WTC11 (cell line): ENCODE data around the gene PCYOX1L. TPM values are rescaled to one million over a fixed set of nuclear protein-coding genes. Genes with fewer than 3 reads are reported as not detected.

Experiments
- ATAC-seq: fragments of 200-7000 bp; cut with Tn5 transposase; 2 replicates; pipeline ENCODE4 v1.10.0; 2021; ENCODE audit warnings: mild to moderate bottlenecking, moderate library complexity
- CTCF ChIA-PET: fragments of 300-600 bp; sonication (Branson Sonifier 250); formaldehyde crosslinking; loops from one replicate; lab custom pipeline; 2021; ENCODE audit warnings: antibody characterized with exemption; lab: Charles Lee
- POLR2A ChIA-PET: fragments of 350-600 bp; sonication (Branson Sonifier 250); formaldehyde crosslinking; loops from one replicate; lab custom pipeline; 2021; ENCODE audit warnings: antibody characterized with exemption; lab: Charles Lee
- DNase-seq: peaks from one replicate; pipeline ENCODE4 v3.0.0; 2021; ENCODE audit warnings: low spot score
- H3K27ac Mint-ChIP-seq: 2 replicates; pipeline ENCODE4 v1.8.0; 2021; ENCODE audit warnings: mixed read lengths
- H3K27me3 Mint-ChIP-seq: 2 replicates; pipeline ENCODE4 v1.8.0; 2021; ENCODE audit warnings: low read depth, mild to moderate bottlenecking, moderate library complexity, mixed read lengths
- H3K36me3 Mint-ChIP-seq: 2 replicates; pipeline ENCODE4 v1.8.0; 2021; ENCODE audit warnings: mixed read lengths
- H3K4me1 Mint-ChIP-seq: 2 replicates; pipeline ENCODE4 v1.8.0; 2022; ENCODE audit warnings: mixed read lengths
- H3K4me3 Mint-ChIP-seq: 2 replicates; pipeline ENCODE4 v1.8.0; 2021; ENCODE audit warnings: mild to moderate bottlenecking, moderate library complexity, mixed read lengths
- H3K9me3 Mint-ChIP-seq: 2 replicates; pipeline ENCODE4 v1.8.0; 2021; ENCODE audit warnings: mixed read lengths
- EMX1 ChIP-seq: fragments of 250-450 bp; sonication (Bioruptor Pico); IDR thresholded peaks from 2 replicates; pipeline ENCODE4 v1.8.0; 2021; ENCODE audit warnings: mild to moderate bottlenecking
- ESRRA ChIP-seq: sonication (generic); formaldehyde crosslinking; IDR thresholded peaks from 2 replicates; pipeline ENCODE4 v1.8.1; 2022; ENCODE audit warnings: mild to moderate bottlenecking, missing genetic modification reagents, borderline replicate concordance
- FOXJ3 ChIP-seq: sonication (generic); formaldehyde crosslinking; IDR thresholded peaks from 2 replicates; pipeline ENCODE4 v1.9.0; 2021; ENCODE audit warnings: missing genetic modification reagents, mild to moderate bottlenecking, borderline replicate concordance
- GABPB1 ChIP-seq: sonication (generic); formaldehyde crosslinking; IDR thresholded peaks from 2 replicates; pipeline ENCODE4 v1.8.1; 2023; ENCODE audit warnings: mild to moderate bottlenecking, missing genetic modification reagents
- GTF2I ChIP-seq: fragments of 250-450 bp; sonication (Bioruptor Pico); conservative IDR thresholded peaks from 2 replicates; pipeline ENCODE4 v1.4.0; 2021; ENCODE audit warnings: mild to moderate bottlenecking
- KAT7 ChIP-seq: sonication (generic); formaldehyde crosslinking; IDR thresholded peaks from 2 replicates; pipeline ENCODE4 v1.8.1; 2023; ENCODE audit warnings: missing genetic modification reagents, mild to moderate bottlenecking, borderline replicate concordance
- NR2C2 ChIP-seq: sonication (generic); formaldehyde crosslinking; IDR thresholded peaks from 2 replicates; pipeline ENCODE4 v1.8.0; 2022; ENCODE audit warnings: mild to moderate bottlenecking, missing genetic modification reagents
- OVOL2 ChIP-seq: fragments of 250-450 bp; sonication (Bioruptor Pico); IDR thresholded peaks from 2 replicates; pipeline ENCODE4 v1.9.0; 2021; ENCODE audit warnings: mild to moderate bottlenecking, borderline replicate concordance
- SMAD3 ChIP-seq: sonication (generic); formaldehyde crosslinking; IDR thresholded peaks from 2 replicates; pipeline ENCODE4 v1.8.0; 2022; ENCODE audit warnings: missing genetic modification reagents, mild to moderate bottlenecking, borderline replicate concordance
- TEAD1 ChIP-seq: sonication (generic); formaldehyde crosslinking; IDR thresholded peaks from 2 replicates; pipeline ENCODE4 v1.8.0; 2022; ENCODE audit warnings: mild to moderate bottlenecking, missing genetic modification reagents
- ZNF121 ChIP-seq: sonication (generic); formaldehyde crosslinking; IDR thresholded peaks from 2 replicates; pipeline ENCODE4 v1.8.0; 2023; ENCODE audit warnings: missing genetic modification reagents
- ZNF219 ChIP-seq: sonication (generic); formaldehyde crosslinking; IDR thresholded peaks from 2 replicates; pipeline ENCODE4 v1.8.0; 2023; ENCODE audit warnings: missing genetic modification reagents, mild to moderate bottlenecking, borderline replicate concordance
- ZNF232 ChIP-seq: sonication (generic); formaldehyde crosslinking; IDR thresholded peaks from 2 replicates; pipeline ENCODE4 v1.8.0; 2022; ENCODE audit warnings: mild to moderate bottlenecking, missing genetic modification reagents
- ZNF317 ChIP-seq: sonication (generic); formaldehyde crosslinking; IDR thresholded peaks from 2 replicates; pipeline ENCODE4 v1.8.1; 2023; ENCODE audit warnings: low read depth, mild to moderate bottlenecking, moderate library complexity, missing genetic modification reagents, borderline replicate concordance
- ZNF396 ChIP-seq: fragments of 250-450 bp; sonication (Bioruptor Pico); IDR thresholded peaks from 2 replicates; pipeline ENCODE4 v1.8.0; 2021; ENCODE audit warnings: mild to moderate bottlenecking, moderate library complexity, borderline replicate concordance
- total RNA-seq: library from RNA; stranded (reverse); gene quantifications from 3 replicates; pipeline ENCODE4 v1.2.3, GENCODE V29; 2021
- TF ChIP-seq, protein P1 (sequence below): fragments of 250-450 bp; sonication (Bioruptor Pico); IDR thresholded peaks from 2 replicates; pipeline ENCODE4 v1.9.0; 2021; ENCODE audit warnings: mild to moderate bottlenecking, borderline replicate concordance
- TF ChIP-seq, protein P2 (sequence below): sonication (generic); formaldehyde crosslinking; conservative IDR thresholded peaks from 2 replicates; pipeline ENCODE4 v1.8.1; 2022; ENCODE audit warnings: mild to moderate bottlenecking, missing genetic modification reagents
- TF ChIP-seq, protein P3 (sequence below): fragments of 200-600 bp; IDR thresholded peaks from 2 replicates; pipeline ENCODE4 v1.8.0; 2022; ENCODE audit warnings: antibody characterized with exemption

PCYOX1L gene
- total RNA-seq, 1 experiment from 2014 or later: 8.1 TPM

DNA sequence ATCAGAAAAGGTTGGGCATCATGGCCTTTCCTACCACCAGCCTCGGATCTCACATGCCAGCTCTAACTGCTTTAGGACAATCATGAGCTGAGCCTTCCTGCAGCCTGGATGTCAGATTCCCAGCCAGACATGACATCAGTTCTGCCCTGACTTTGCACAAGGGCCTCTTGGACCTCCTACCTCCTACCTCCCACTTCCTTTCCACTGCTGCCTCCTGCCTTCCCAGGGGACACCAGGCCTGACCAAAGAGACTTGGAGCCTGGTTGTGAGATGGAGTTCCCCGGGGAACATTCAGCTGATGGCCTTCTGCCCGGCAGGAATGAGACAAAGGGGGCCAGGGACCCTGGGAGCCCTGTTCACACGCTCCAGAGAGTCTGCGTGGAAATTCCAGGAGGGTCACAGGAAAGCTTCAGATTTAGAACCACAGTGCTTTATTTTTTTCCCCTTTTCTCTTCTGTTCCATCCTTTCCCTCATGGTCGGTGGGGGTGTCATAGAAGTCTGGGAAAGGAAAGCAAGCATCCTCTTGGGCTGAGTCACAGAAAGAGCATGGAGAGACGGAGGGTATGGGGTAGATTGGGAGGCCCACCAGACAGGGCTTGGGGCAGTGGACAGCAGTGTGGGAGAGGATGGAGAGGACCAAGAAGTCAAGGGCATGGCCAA lies 56.7 kb downstream of the PCYOX1L start:
- Mint-ChIP-seq H3K9me3 (no peaks in the 10 kb centered on the region), H3K27me3 (no peaks in the 10 kb centered on the region), H3K4me1 (peaks cover 22% of the 10 kb centered on the region), H3K4me3 (no peak overlapping the region), H3K27ac (no peak overlapping the region), H3K36me3 (no peaks in the 10 kb centered on the region)
- TF ChIP-seq SMAD3 (CRISPR knock-in tag) (no peak), KAT7 (CRISPR knock-in tag) (no peak), ZNF219 (CRISPR knock-in tag) (no peak)
- TF ChIP-seq, protein P1, sequence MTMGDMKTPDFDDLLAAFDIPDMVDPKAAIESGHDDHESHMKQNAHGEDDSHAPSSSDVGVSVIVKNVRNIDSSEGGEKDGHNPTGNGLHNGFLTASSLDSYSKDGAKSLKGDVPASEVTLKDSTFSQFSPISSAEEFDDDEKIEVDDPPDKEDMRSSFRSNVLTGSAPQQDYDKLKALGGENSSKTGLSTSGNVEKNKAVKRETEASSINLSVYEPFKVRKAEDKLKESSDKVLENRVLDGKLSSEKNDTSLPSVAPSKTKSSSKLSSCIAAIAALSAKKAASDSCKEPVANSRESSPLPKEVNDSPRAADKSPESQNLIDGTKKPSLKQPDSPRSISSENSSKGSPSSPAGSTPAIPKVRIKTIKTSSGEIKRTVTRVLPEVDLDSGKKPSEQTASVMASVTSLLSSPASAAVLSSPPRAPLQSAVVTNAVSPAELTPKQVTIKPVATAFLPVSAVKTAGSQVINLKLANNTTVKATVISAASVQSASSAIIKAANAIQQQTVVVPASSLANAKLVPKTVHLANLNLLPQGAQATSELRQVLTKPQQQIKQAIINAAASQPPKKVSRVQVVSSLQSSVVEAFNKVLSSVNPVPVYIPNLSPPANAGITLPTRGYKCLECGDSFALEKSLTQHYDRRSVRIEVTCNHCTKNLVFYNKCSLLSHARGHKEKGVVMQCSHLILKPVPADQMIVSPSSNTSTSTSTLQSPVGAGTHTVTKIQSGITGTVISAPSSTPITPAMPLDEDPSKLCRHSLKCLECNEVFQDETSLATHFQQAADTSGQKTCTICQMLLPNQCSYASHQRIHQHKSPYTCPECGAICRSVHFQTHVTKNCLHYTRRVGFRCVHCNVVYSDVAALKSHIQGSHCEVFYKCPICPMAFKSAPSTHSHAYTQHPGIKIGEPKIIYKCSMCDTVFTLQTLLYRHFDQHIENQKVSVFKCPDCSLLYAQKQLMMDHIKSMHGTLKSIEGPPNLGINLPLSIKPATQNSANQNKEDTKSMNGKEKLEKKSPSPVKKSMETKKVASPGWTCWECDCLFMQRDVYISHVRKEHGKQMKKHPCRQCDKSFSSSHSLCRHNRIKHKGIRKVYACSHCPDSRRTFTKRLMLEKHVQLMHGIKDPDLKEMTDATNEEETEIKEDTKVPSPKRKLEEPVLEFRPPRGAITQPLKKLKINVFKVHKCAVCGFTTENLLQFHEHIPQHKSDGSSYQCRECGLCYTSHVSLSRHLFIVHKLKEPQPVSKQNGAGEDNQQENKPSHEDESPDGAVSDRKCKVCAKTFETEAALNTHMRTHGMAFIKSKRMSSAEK: no peak
- TF ChIP-seq, protein P2, sequence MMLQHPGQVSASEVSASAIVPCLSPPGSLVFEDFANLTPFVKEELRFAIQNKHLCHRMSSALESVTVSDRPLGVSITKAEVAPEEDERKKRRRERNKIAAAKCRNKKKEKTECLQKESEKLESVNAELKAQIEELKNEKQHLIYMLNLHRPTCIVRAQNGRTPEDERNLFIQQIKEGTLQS (CRISPR knock-in tag): no peak
- DNase-seq (no peak), ATAC-seq (no peak)
- ChIA-PET CTCF (interaction anchor here (1.4 kb wide), 1 partner anchor 28 kb away, joined by 4 read pairs; no protein-coding TSS in a partner anchor), POLR2A (no interaction called here)

DNA sequence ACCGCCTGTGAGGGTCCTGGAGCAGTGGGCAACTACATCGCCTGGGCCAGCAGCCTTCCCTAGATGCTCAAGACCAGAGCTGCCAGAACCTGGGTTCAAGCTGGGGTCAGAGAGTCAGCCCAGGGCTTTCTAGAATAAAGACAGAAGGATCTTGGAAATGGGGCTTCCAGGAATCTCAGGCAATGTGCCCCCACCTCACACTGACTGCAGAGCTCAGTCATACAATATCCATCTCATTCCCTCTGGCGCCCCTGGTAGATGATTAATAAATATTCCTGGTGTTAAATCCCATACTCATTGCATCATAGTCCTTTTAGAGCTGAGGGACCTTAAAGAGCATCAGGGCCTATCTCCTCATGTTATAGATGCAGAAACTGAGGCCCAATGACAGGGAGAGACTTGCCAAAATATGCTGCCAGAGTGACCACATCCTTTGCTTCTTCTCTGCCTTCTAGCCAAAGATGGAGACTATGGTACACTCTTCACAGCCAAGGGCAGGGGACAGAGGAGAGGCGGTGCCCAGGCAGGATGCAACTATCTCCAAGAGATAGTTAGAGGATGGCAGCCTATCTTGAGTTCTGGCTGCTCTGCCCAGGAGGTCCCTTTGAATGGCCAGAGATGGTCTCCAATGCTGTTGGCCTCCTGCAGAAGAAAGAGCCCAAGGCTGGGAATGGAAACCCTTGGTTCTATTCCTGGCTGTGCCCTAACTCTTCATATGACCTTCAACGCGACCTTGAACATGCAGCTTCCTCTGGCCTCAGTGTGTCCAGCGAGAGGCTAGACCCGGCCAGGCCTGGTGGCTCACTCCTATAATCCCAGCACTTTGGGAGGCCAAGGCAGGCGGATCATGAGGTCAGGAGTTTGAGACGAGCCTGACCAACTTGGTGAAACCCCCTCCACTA lies 57.5 kb downstream of the PCYOX1L start:
- ChIA-PET CTCF (no interaction called here), POLR2A (no interaction called here)
- no peak for DNase-seq

DNA sequence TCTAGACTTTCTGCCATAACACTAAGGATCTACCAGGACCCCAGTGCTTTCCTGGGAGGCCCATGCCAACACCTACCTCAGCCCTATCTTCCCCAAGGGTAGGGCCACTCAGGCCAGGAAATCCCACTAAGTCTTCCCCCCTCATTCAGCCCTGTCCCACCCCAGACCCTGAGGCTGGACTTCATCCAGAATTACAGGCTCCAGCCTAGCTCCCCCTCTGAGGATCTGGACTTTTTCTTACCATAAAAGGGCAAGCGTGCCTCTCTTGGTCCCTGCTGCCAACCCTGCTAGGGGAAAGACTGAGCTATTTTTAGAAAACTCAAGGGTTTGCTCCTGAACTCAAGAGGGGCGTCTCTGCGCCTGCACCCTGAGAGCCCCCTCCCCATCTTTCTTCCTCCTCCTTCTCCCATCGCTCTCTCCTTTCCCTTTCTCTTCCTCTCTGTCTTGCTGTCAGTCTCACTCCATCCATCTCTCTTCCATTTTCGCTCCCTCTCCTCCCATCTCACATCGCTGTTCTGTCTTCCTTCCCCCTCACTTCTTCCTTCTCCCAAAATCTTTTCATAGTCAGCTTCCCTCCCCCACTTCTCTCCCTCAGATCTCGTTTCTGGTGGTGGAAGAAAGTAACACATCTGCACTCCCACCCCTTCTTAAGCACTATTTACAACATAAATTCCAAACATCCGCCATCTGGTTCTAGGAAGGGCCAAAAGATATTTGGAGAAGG lies 59.3 kb downstream of the PCYOX1L start:
- no peak overlapping the region for H3K4me3 Mint-ChIP-seq
- ChIA-PET CTCF (interaction anchor here (1.2 to 1.8 kb wide), 3 partner anchors 11 to 45 kb away, joined by 3 to 8 read pairs (median 5); no protein-coding TSS in a partner anchor), POLR2A (no interaction called here)
- peak overlapping the region; percentile 45; the same call in 1 of the 2 replicates for H3K27ac Mint-ChIP-seq
- ATAC-seq (peak; percentile 38), DNase-seq (no peak)
- no peaks in the 10 kb centered on the region for H3K9me3 Mint-ChIP-seq
- H3K36me3 Mint-ChIP-seq: no peaks in the 10 kb centered on the region
- no peaks in the 10 kb centered on the region for H3K27me3 Mint-ChIP-seq
- TF ChIP-seq OVOL2 (CRISPR knock-in tag) (no peak), NR2C2 (CRISPR knock-in tag) (no peak), ZNF232 (CRISPR knock-in tag) (no peak), FOXJ3 (CRISPR knock-in tag) (no peak), EMX1 (CRISPR knock-in tag) (no peak), ZNF121 (CRISPR knock-in tag) (no peak), ZNF317 (CRISPR knock-in tag) (no peak), ESRRA (CRISPR knock-in tag) (no peak), GTF2I (no peak), TEAD1 (no peak)
- TF ChIP-seq, protein P3, sequence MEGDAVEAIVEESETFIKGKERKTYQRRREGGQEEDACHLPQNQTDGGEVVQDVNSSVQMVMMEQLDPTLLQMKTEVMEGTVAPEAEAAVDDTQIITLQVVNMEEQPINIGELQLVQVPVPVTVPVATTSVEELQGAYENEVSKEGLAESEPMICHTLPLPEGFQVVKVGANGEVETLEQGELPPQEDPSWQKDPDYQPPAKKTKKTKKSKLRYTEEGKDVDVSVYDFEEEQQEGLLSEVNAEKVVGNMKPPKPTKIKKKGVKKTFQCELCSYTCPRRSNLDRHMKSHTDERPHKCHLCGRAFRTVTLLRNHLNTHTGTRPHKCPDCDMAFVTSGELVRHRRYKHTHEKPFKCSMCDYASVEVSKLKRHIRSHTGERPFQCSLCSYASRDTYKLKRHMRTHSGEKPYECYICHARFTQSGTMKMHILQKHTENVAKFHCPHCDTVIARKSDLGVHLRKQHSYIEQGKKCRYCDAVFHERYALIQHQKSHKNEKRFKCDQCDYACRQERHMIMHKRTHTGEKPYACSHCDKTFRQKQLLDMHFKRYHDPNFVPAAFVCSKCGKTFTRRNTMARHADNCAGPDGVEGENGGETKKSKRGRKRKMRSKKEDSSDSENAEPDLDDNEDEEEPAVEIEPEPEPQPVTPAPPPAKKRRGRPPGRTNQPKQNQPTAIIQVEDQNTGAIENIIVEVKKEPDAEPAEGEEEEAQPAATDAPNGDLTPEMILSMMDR: no peak
- peaks cover 28% of the 10 kb centered on the region for H3K4me1 Mint-ChIP-seq

More for the DNA sequence above, 57.5 kb downstream of the PCYOX1L start:
- H3K9me3 Mint-ChIP-seq: no peaks in the 10 kb centered on the region
- H3K27me3 Mint-ChIP-seq: no peaks in the 10 kb centered on the region
- peaks cover 14% of the 10 kb centered on the region for H3K4me1 Mint-ChIP-seq
- TF ChIP-seq GABPB1 (CRISPR knock-in tag) (peak; percentile 65), ZNF396 (CRISPR knock-in tag) (no peak)
- H3K4me3 Mint-ChIP-seq: no peak overlapping the region
- H3K27ac Mint-ChIP-seq: no peak overlapping the region
- ATAC-seq: no peak
- H3K36me3 Mint-ChIP-seq: no peaks in the 10 kb centered on the region
